ENCODE results near the gene CMTM8.

Gene CMTM8

GRCh38 chr3:32276279-32276841, 37.9 kb downstream of the CMTM8 start:
- TF ChIP-seq SIN3A (IDR thresholded peaks at IDR 0.05; ENCODE audit: borderline replicate concordance, insufficient read depth, low read length) (no peak), POLR2AphosphoS5 (IDR thresholded peaks at IDR 0.05; ENCODE audit: low read depth, low read length) (no peak), FOXP2 (optimal IDR thresholded peaks at IDR 0.05; ENCODE audit: borderline replicate concordance, extremely low read depth, extremely low read length, insufficient read depth) (no peak), REST (IDR thresholded peaks at IDR 0.05; ENCODE audit: insufficient read depth in 1 of 2, low read depth in 2 of 2, low read length in 2 of 2) (no peak), TAF1 (IDR thresholded peaks at IDR 0.05; ENCODE audit: borderline replicate concordance, insufficient read depth, low read length) (no peak)

- TF ChIP-seq POLR2AphosphoS5 (IDR thresholded peaks at IDR 0.05; ENCODE audit: low read depth, low read length) (no peak), FOXP2 (optimal IDR thresholded peaks at IDR 0.05; ENCODE audit: borderline replicate concordance, extremely low read depth, extremely low read length, insufficient read depth) (no peak), REST (IDR thresholded peaks at IDR 0.05; ENCODE audit: insufficient read depth in 1 of 2, low read depth in 2 of 2, low read length in 2 of 2) (no peak), TAF1 (IDR thresholded peaks at IDR 0.05; ENCODE audit: borderline replicate concordance, insufficient read depth, low read length) (no peak), SIN3A (IDR thresholded peaks at IDR 0.05; ENCODE audit: borderline replicate concordance, insufficient read depth, low read length) (no peak)
These were observed 40.2 kb downstream of the CMTM8 start for GRCh38 chr3:32278714-32279113.

GRCh38 chr3:32280262-32280910, 41.9 kb downstream of the CMTM8 start:
- no peak for TF ChIP-seq POLR2AphosphoS5 (IDR thresholded peaks at IDR 0.05; ENCODE audit: low read depth, low read length)
- no peak for TF ChIP-seq SIN3A (IDR thresholded peaks at IDR 0.05; ENCODE audit: borderline replicate concordance, insufficient read depth, low read length)
- TF ChIP-seq TAF1 (IDR thresholded peaks at IDR 0.05; ENCODE audit: borderline replicate concordance, insufficient read depth, low read length): no peak
- TF ChIP-seq REST (IDR thresholded peaks at IDR 0.05; ENCODE audit: insufficient read depth in 1 of 2, low read depth in 2 of 2, low read length in 2 of 2): no peak
- no peak for TF ChIP-seq FOXP2 (optimal IDR thresholded peaks at IDR 0.05; ENCODE audit: borderline replicate concordance, extremely low read depth, extremely low read length, insufficient read depth)

GRCh38 chr3:32281570-32282106, 43.2 kb downstream of the CMTM8 start:
- TF ChIP-seq REST (IDR thresholded peaks at IDR 0.05; ENCODE audit: insufficient read depth in 1 of 2, low read depth in 2 of 2, low read length in 2 of 2): no peak
- TF ChIP-seq POLR2AphosphoS5 (IDR thresholded peaks at IDR 0.05; ENCODE audit: low read depth, low read length): no peak
- no peak for TF ChIP-seq SIN3A (IDR thresholded peaks at IDR 0.05; ENCODE audit: borderline replicate concordance, insufficient read depth, low read length)
- TF ChIP-seq FOXP2 (optimal IDR thresholded peaks at IDR 0.05; ENCODE audit: borderline replicate concordance, extremely low read depth, extremely low read length, insufficient read depth): no peak
- no peak for TF ChIP-seq TAF1 (IDR thresholded peaks at IDR 0.05; ENCODE audit: borderline replicate concordance, insufficient read depth, low read length)
